Neural progenitor cell (in vitro differentiated cells): ENCODE measurements around the gene MDFIC2.

ENCODE experiments used
- EZH2 ChIP-seq: fragments of 200-600 bp; sonication (generic); IDR thresholded peaks from 2 replicates; pipeline ENCODE4 v1.6.1; 2017; ENCODE audit warnings: antibody characterized with exemption, mild to moderate bottlenecking, moderate library complexity
- EZH2phosphoT487 ChIP-seq: fragments of 200-600 bp; sonication (generic); IDR thresholded peaks from 2 replicates; pipeline ENCODE4 v1.6.1; 2017; ENCODE audit warnings: antibody characterized with exemption
- TF ChIP-seq, protein P1 (sequence below): fragments of 200-600 bp; sonication (generic); IDR thresholded peaks from 2 replicates; pipeline ENCODE4 v1.5.1; 2017; ENCODE audit warnings: antibody characterized with exemption, mild to moderate bottlenecking

DNA sequence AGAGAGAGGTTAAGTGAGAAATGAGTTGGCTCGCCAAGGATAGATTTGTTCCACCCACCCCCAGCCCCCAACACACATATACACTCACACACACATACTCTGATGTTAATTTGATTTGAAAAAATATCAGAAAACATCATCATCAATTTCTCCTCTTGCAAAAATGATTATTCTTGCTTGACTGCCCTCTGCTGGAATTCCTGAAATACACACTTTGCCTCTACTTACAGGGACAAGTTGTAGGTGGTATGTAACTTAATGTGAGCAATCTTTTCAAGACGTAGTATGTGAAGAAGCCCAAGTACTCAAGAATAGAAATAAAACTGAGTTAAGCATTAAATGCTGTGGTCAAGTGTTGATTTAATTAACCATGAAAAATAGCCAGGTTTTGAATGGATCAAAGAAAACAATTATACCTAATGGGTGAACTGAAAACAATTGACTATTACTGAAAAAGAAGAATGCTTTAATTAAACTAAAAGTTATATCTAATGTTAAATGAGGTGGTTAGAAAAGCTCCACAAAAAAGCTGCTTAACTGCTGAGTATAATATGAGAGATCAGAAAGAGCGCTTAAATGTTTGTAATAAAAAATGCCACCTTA, 46.6 kb upstream of the MDFIC2 start:
- TF ChIP-seq EZH2phosphoT487 (no peak), EZH2 (no peak)
- TF ChIP-seq, protein P1, sequence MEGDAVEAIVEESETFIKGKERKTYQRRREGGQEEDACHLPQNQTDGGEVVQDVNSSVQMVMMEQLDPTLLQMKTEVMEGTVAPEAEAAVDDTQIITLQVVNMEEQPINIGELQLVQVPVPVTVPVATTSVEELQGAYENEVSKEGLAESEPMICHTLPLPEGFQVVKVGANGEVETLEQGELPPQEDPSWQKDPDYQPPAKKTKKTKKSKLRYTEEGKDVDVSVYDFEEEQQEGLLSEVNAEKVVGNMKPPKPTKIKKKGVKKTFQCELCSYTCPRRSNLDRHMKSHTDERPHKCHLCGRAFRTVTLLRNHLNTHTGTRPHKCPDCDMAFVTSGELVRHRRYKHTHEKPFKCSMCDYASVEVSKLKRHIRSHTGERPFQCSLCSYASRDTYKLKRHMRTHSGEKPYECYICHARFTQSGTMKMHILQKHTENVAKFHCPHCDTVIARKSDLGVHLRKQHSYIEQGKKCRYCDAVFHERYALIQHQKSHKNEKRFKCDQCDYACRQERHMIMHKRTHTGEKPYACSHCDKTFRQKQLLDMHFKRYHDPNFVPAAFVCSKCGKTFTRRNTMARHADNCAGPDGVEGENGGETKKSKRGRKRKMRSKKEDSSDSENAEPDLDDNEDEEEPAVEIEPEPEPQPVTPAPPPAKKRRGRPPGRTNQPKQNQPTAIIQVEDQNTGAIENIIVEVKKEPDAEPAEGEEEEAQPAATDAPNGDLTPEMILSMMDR, result peak; percentile 78
